MCF 10A (cell line): ENCODE data around the gene ARHGAP24. TPM values are rescaled to one million over a fixed set of nuclear protein-coding genes. Genes with fewer than 3 reads are reported as not detected.

Source experiments
- BruUV-seq: library from RNA; stranded (reverse); fragments of 400-500 nt; replicated peaks from 2 replicates; lab custom pipeline; 2021; lab: Mats Ljungman, UMichigan
- CTCF ChIA-PET: fragments of 300-600 bp; sonication (Branson Sonifier 250); formaldehyde crosslinking; extraction: SDS; loops from one replicate; lab custom pipeline; 2021; ENCODE audit warnings: antibody characterized with exemption, inconsistent platforms; lab: Yijun Ruan, JAX
- POLR2A ChIA-PET: fragments of 300-600, 350-650 bp; sonication (Branson Sonifier 250); formaldehyde crosslinking; extraction: SDS; loops from one replicate; lab custom pipeline; 2020; ENCODE audit warnings: antibody characterized with exemption, inconsistent platforms; lab: Yijun Ruan, JAX
- DNase-seq: peaks from one replicate; pipeline ENCODE4 v3.0.0-alpha.2; 2018; ENCODE audit not compliant: unreplicated experiment
- H3K27ac Mint-ChIP-seq: one replicate; pipeline ENCODE4 v1.8.0; 2022; ENCODE audit warnings: mild to moderate bottlenecking, low read depth, mixed read lengths; ENCODE audit not compliant: unreplicated experiment
- H3K27me3 Mint-ChIP-seq: one replicate; pipeline ENCODE4 v1.8.0; 2022; ENCODE audit warnings: mixed read lengths; ENCODE audit not compliant: insufficient read depth, unreplicated experiment
- H3K36me3 Mint-ChIP-seq: one replicate; pipeline ENCODE4 v1.8.0; 2022; ENCODE audit warnings: mild to moderate bottlenecking, moderate library complexity, mixed read lengths; ENCODE audit not compliant: insufficient read depth, unreplicated experiment
- H3K4me1 Mint-ChIP-seq: one replicate; pipeline ENCODE4 v1.8.0; 2022; ENCODE audit warnings: mixed read lengths; ENCODE audit not compliant: insufficient read depth, unreplicated experiment
- H3K4me3 Mint-ChIP-seq: one replicate; pipeline ENCODE4 v1.8.0; 2022; ENCODE audit warnings: mild to moderate bottlenecking, moderate library complexity, mixed read lengths; ENCODE audit not compliant: unreplicated experiment
- H3K9me3 Mint-ChIP-seq: one replicate; pipeline ENCODE4 v1.8.0; 2022; ENCODE audit warnings: mixed read lengths; ENCODE audit not compliant: unreplicated experiment
- intact Hi-C: fragments of 100-400 bp; cut with micrococcal nuclease; formaldehyde crosslinking; loops from 2 replicates; pipeline ENCODE4 v1.14.1; 2022
- total RNA-seq: library from RNA; stranded (reverse); gene quantifications from 2 replicates; pipeline ENCODE4 v1.2.3, GENCODE V29; 2022
- TF ChIP-seq, protein P1 (sequence below): fragments of 200-600 bp; IDR thresholded peaks from one replicate; pipeline ENCODE4 v1.8.0; 2022; ENCODE audit warnings: antibody characterized with exemption, mild to moderate bottlenecking; ENCODE audit not compliant: unreplicated experiment

The ARHGAP24 gene
- total RNA-seq, 1 experiment from 2014 or later: 2.6 TPM

DNA sequence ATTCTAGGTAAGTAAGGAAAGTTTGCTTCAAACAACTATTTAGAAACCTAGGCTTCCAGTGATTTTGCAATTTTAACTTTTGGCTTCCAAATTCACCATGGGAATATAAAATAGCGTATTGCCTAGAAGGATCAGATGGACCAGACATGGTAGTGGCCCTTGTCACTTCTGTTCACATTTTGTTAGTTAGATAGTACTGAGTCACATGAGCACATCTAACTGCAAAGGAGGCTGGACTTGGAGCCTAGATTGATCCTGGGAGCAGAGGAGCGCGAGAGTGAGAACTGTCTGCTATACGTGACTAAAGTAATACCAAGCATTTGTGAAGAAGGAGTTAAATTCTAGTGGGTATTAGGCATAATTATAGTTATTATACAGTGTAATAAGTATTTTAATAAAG is 102.4 kb downstream of the ARHGAP24 start:
- Mint-ChIP-seq H3K4me1 (no peaks in the 10 kb centered on the region), H3K27me3 (no peaks in the 10 kb centered on the region), H3K9me3 (no peaks in the 10 kb centered on the region), H3K36me3 (no peaks in the 10 kb centered on the region), H3K27ac (no peak overlapping the region), H3K4me3 (no peak overlapping the region)
- ChIA-PET CTCF (no interaction called here), POLR2A (no interaction called here)
- intact Hi-C loops: no loop called here
- BruUV-seq: no TSS peak
- TF ChIP-seq, protein P1, sequence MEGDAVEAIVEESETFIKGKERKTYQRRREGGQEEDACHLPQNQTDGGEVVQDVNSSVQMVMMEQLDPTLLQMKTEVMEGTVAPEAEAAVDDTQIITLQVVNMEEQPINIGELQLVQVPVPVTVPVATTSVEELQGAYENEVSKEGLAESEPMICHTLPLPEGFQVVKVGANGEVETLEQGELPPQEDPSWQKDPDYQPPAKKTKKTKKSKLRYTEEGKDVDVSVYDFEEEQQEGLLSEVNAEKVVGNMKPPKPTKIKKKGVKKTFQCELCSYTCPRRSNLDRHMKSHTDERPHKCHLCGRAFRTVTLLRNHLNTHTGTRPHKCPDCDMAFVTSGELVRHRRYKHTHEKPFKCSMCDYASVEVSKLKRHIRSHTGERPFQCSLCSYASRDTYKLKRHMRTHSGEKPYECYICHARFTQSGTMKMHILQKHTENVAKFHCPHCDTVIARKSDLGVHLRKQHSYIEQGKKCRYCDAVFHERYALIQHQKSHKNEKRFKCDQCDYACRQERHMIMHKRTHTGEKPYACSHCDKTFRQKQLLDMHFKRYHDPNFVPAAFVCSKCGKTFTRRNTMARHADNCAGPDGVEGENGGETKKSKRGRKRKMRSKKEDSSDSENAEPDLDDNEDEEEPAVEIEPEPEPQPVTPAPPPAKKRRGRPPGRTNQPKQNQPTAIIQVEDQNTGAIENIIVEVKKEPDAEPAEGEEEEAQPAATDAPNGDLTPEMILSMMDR: no peak
- DNase-seq: no peak

DNA sequence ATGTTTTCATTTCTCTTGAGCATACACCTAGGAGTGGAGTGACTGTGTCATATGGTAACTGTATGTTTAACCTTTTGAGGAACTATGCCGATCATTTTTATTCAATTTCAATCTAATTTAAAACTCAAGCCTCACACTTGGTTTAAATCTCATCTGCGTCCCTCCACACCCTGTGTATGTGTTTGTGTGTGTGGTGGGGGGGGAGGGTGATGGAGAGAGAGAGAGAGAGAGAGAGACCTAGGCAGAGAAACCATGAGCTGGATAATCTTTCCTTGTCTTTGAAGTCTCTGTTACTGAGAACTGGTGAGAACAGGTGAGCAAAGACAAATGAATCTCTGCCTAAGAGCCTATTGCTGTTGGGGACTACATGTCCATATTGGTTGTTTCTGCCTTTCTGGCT is 105.0 kb downstream of the ARHGAP24 start:
- ChIA-PET POLR2A (interaction anchor here (0.6 kb wide), 1 partner anchor 636 kb away, joined by 3 read pairs; no protein-coding TSS in a partner anchor), CTCF (interaction anchor here (0.6 kb wide), 1 partner anchor 116 kb away, joined by 4 read pairs; no protein-coding TSS in a partner anchor)
- Mint-ChIP-seq H3K4me1 (no peaks in the 10 kb centered on the region), H3K4me3 (no peak overlapping the region), H3K36me3 (no peaks in the 10 kb centered on the region), H3K9me3 (no peaks in the 10 kb centered on the region), H3K27me3 (no peaks in the 10 kb centered on the region), H3K27ac (no peak overlapping the region)
- no TSS peak for BruUV-seq
- no peak for DNase-seq
- TF ChIP-seq, protein P1: no peak
- intact Hi-C loops: loop anchor here (10.0 kb wide), 1 partner anchor 55 kb away; no protein-coding TSS in a partner anchor

DNA sequence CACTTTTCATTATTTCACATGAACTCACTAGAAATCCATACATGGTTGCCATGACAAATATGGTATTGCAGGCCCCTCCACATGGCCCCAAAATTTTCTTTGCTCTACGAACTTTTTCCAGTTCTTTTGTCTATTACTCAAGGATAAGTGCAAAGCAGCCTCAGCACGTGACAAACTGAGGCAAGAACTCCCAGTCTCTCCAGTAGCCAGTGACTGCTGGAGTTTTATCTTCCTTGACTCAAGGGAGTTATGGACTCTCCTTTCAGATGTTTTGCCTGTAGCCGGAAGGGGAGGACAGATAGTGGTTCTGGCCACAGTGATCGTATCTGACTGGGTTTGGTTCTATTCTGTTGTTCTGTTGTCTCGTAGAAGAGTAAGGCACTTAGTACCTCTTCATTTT is 105.5 kb downstream of the ARHGAP24 start:
- no TSS peak for BruUV-seq
- no peaks in the 10 kb centered on the region for H3K36me3 Mint-ChIP-seq
- TF ChIP-seq, protein P1: no peak
- no peaks in the 10 kb centered on the region for H3K27me3 Mint-ChIP-seq
- CTCF ChIA-PET: no interaction called here
- no peak for DNase-seq
- no peak overlapping the region for H3K27ac Mint-ChIP-seq
- no peak overlapping the region for H3K4me3 Mint-ChIP-seq
- intact Hi-C loops: loop anchor here (10.0 kb wide), 1 partner anchor 54 kb away; no protein-coding TSS in a partner anchor
- POLR2A ChIA-PET: interaction anchor here (0.6 kb wide), 1 partner anchor 636 kb away, joined by 3 read pairs; no protein-coding TSS in a partner anchor
- no peaks in the 10 kb centered on the region for H3K9me3 Mint-ChIP-seq
- H3K4me1 Mint-ChIP-seq: no peaks in the 10 kb centered on the region

DNA sequence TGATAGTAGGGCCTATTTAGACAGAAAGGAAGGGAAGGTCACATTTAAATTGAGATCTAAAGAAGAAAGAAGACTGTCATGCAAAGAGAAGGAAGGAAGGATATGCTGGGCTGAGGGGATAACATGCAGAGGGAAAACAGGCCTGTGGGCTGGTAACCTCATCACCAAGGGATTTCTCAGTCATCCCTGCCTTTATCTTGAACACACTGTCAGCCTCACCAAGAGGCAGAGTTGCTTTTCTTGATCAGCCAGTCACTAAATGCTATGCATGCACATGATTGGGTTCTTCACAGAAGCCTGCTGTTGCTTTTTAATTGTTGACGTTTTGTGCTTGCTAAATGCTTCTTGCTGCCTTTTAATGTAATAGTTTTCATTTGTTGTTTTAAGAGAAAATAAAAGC is 113.0 kb downstream of the ARHGAP24 start:
- no peak overlapping the region for H3K27ac Mint-ChIP-seq
- no TSS peak for BruUV-seq
- DNase-seq: no peak
- H3K4me1 Mint-ChIP-seq: no peaks in the 10 kb centered on the region
- H3K9me3 Mint-ChIP-seq: no peaks in the 10 kb centered on the region
- POLR2A ChIA-PET: no interaction called here
- no peaks in the 10 kb centered on the region for H3K27me3 Mint-ChIP-seq
- TF ChIP-seq, protein P1: no peak
- CTCF ChIA-PET: no interaction called here
- no peaks in the 10 kb centered on the region for H3K36me3 Mint-ChIP-seq
- intact Hi-C loops: loop anchor here (10.0 kb wide), 1 partner anchor 47 kb away; no protein-coding TSS in a partner anchor
- no peak overlapping the region for H3K4me3 Mint-ChIP-seq
